WTC11 (cell line): Measurements from ENCODE around the gene COL6A5. TPM values are rescaled to one million over a fixed set of nuclear protein-coding genes. Genes with fewer than 3 reads are reported as not detected.
A peak's percentile ranks its signal among the peaks of the same experiment; 100 is the strongest.

Source experiments
- ATAC-seq: fragments of 200-7000 bp; cut with Tn5 transposase; 2 replicates; pipeline ENCODE4 v1.10.0; 2021; ENCODE audit warnings: mild to moderate bottlenecking, moderate library complexity
- CTCF ChIA-PET: fragments of 300-600 bp; sonication (Branson Sonifier 250); formaldehyde crosslinking; loops from one replicate; lab custom pipeline; 2021; ENCODE audit warnings: antibody characterized with exemption; lab: Charles Lee
- POLR2A ChIA-PET: fragments of 350-600 bp; sonication (Branson Sonifier 250); formaldehyde crosslinking; loops from one replicate; lab custom pipeline; 2021; ENCODE audit warnings: antibody characterized with exemption; lab: Charles Lee
- DNase-seq: peaks from one replicate; pipeline ENCODE4 v3.0.0; 2021; ENCODE audit warnings: low spot score
- H3K27ac Mint-ChIP-seq: 2 replicates; pipeline ENCODE4 v1.8.0; 2021; ENCODE audit warnings: mixed read lengths
- H3K27me3 Mint-ChIP-seq: 2 replicates; pipeline ENCODE4 v1.8.0; 2021; ENCODE audit warnings: low read depth, mild to moderate bottlenecking, moderate library complexity, mixed read lengths
- H3K36me3 Mint-ChIP-seq: 2 replicates; pipeline ENCODE4 v1.8.0; 2021; ENCODE audit warnings: mixed read lengths
- H3K4me1 Mint-ChIP-seq: 2 replicates; pipeline ENCODE4 v1.8.0; 2022; ENCODE audit warnings: mixed read lengths
- H3K4me3 Mint-ChIP-seq: 2 replicates; pipeline ENCODE4 v1.8.0; 2021; ENCODE audit warnings: mild to moderate bottlenecking, moderate library complexity, mixed read lengths
- H3K9me3 Mint-ChIP-seq: 2 replicates; pipeline ENCODE4 v1.8.0; 2021; ENCODE audit warnings: mixed read lengths
- AR ChIP-seq: fragments of 250-450 bp; sonication (Bioruptor Pico); IDR thresholded peaks from 2 replicates; pipeline ENCODE4 v1.9.0; 2021; ENCODE audit warnings: mild to moderate bottlenecking
- ATF6 ChIP-seq: sonication (generic); formaldehyde crosslinking; IDR thresholded peaks from 2 replicates; pipeline ENCODE4 v1.8.1; 2023; ENCODE audit warnings: mild to moderate bottlenecking, missing genetic modification reagents
- CREB1 ChIP-seq: sonication (generic); formaldehyde crosslinking; IDR thresholded peaks from 2 replicates; pipeline ENCODE4 v1.8.0; 2023; ENCODE audit warnings: mild to moderate bottlenecking, missing genetic modification reagents
- E2F5 ChIP-seq: sonication (generic); formaldehyde crosslinking; IDR thresholded peaks from 2 replicates; pipeline ENCODE4 v1.8.1; 2022; ENCODE audit warnings: mild to moderate bottlenecking, moderate library complexity, missing genetic modification reagents
- ELF4 ChIP-seq: sonication (generic); formaldehyde crosslinking; IDR thresholded peaks from 2 replicates; pipeline ENCODE4 v1.8.1; 2022; ENCODE audit warnings: low read depth, mild to moderate bottlenecking, moderate library complexity, missing genetic modification reagents
- ERG ChIP-seq: fragments of 250-450 bp; sonication (Bioruptor Pico); IDR thresholded peaks from 2 replicates; pipeline ENCODE4 v1.8.0; 2021; ENCODE audit warnings: mild to moderate bottlenecking
- ESRRA ChIP-seq: sonication (generic); formaldehyde crosslinking; IDR thresholded peaks from 2 replicates; pipeline ENCODE4 v1.8.1; 2022; ENCODE audit warnings: mild to moderate bottlenecking, missing genetic modification reagents, borderline replicate concordance
- FOXP1 ChIP-seq: sonication (generic); formaldehyde crosslinking; IDR thresholded peaks from 2 replicates; pipeline ENCODE4 v1.8.0; 2022; ENCODE audit warnings: missing genetic modification reagents, mild to moderate bottlenecking, moderate library complexity, borderline replicate concordance
- GABPB1 ChIP-seq: sonication (generic); formaldehyde crosslinking; IDR thresholded peaks from 2 replicates; pipeline ENCODE4 v1.8.1; 2023; ENCODE audit warnings: mild to moderate bottlenecking, missing genetic modification reagents
- HMGA2 ChIP-seq: fragments of 250-450 bp; sonication (Bioruptor Pico); IDR thresholded peaks from 2 replicates; pipeline ENCODE4 v1.4.0; 2021; ENCODE audit warnings: mild to moderate bottlenecking, moderate library complexity
- NR2C2 ChIP-seq: sonication (generic); formaldehyde crosslinking; IDR thresholded peaks from 2 replicates; pipeline ENCODE4 v1.8.0; 2022; ENCODE audit warnings: mild to moderate bottlenecking, missing genetic modification reagents
- PRDM15 ChIP-seq: sonication (generic); formaldehyde crosslinking; IDR thresholded peaks from 2 replicates; pipeline ENCODE4 v1.8.0; 2022; ENCODE audit warnings: missing genetic modification reagents
- TCF7 ChIP-seq: sonication (generic); formaldehyde crosslinking; IDR thresholded peaks from 2 replicates; pipeline ENCODE4 v1.8.0; 2022; ENCODE audit warnings: mild to moderate bottlenecking, low read depth, missing genetic modification reagents, moderate library complexity
- USF1 ChIP-seq: sonication (generic); formaldehyde crosslinking; IDR thresholded peaks from 2 replicates; pipeline ENCODE4 v1.8.0; 2022; ENCODE audit warnings: mild to moderate bottlenecking, missing genetic modification reagents
- ZBTB21 ChIP-seq: sonication (generic); formaldehyde crosslinking; IDR thresholded peaks from 2 replicates; pipeline ENCODE4 v1.8.1; 2023; ENCODE audit warnings: mild to moderate bottlenecking, missing genetic modification reagents, borderline replicate concordance
- ZNF219 ChIP-seq: sonication (generic); formaldehyde crosslinking; IDR thresholded peaks from 2 replicates; pipeline ENCODE4 v1.8.0; 2023; ENCODE audit warnings: missing genetic modification reagents, mild to moderate bottlenecking, borderline replicate concordance
- ZNF317 ChIP-seq: sonication (generic); formaldehyde crosslinking; IDR thresholded peaks from 2 replicates; pipeline ENCODE4 v1.8.1; 2023; ENCODE audit warnings: low read depth, mild to moderate bottlenecking, moderate library complexity, missing genetic modification reagents, borderline replicate concordance
- ZNF512 ChIP-seq: sonication (generic); formaldehyde crosslinking; IDR thresholded peaks from 2 replicates; pipeline ENCODE4 v1.8.1; 2022; ENCODE audit warnings: missing genetic modification reagents, borderline replicate concordance
- total RNA-seq: library from RNA; stranded (reverse); gene quantifications from 3 replicates; pipeline ENCODE4 v1.2.3, GENCODE V29; 2021

Gene COL6A5
- total RNA-seq, 1 experiment from 2014 or later: not detected

GRCh38 chr3:130354430-130354829 lies 9.0 kb downstream of the COL6A5 start:
- H3K36me3 Mint-ChIP-seq: no peaks in the 10 kb centered on the region
- no peak overlapping the region for H3K4me3 Mint-ChIP-seq
- H3K4me1 Mint-ChIP-seq: no peaks in the 10 kb centered on the region
- peak; percentile 61 for ATAC-seq
- DNase-seq: no peak
- CTCF ChIA-PET: no interaction called here
- TF ChIP-seq ATF6 (CRISPR knock-in tag) (no peak), ERG (CRISPR knock-in tag) (no peak), HMGA2 (CRISPR knock-in tag) (no peak), ZNF512 (CRISPR knock-in tag) (no peak), USF1 (CRISPR knock-in tag) (no peak), AR (CRISPR knock-in tag) (no peak), ZNF219 (CRISPR knock-in tag) (no peak), FOXP1 (CRISPR knock-in tag) (no peak), ZNF317 (no peak), PRDM15 (CRISPR knock-in tag) (no peak), GABPB1 (no peak), NR2C2 (no peak), ELF4 (CRISPR knock-in tag) (no peak)
- POLR2A ChIA-PET: no interaction called here
- no peak overlapping the region for H3K27ac Mint-ChIP-seq
- H3K27me3 Mint-ChIP-seq: no peaks in the 10 kb centered on the region
- H3K9me3 Mint-ChIP-seq: 0 out of 2 replicates have a peak, but pooled peaks cover 3% of the 10 kb centered on the region

- no peaks in the 10 kb centered on the region; the same call in 1 of the 2 replicates for H3K27me3 Mint-ChIP-seq
- H3K9me3 Mint-ChIP-seq: peaks cover 19% of the 10 kb centered on the region
- CTCF ChIA-PET: no interaction called here
- DNase-seq (no peak), ATAC-seq (no peak)
- H3K4me1 Mint-ChIP-seq: no peaks in the 10 kb centered on the region
- H3K36me3 Mint-ChIP-seq: no peaks in the 10 kb centered on the region
- H3K4me3 Mint-ChIP-seq: no peak overlapping the region
- POLR2A ChIA-PET: no interaction called here
- H3K27ac Mint-ChIP-seq: no peak overlapping the region
- TF ChIP-seq CREB1 (CRISPR knock-in tag): no peak
- TF ChIP-seq TCF7 (CRISPR knock-in tag): no peak
- TF ChIP-seq E2F5: no peak
- TF ChIP-seq ESRRA: no peak
- TF ChIP-seq PRDM15 (CRISPR knock-in tag): no peak
- no peak for TF ChIP-seq ZBTB21
These were observed 28.6 kb downstream of the COL6A5 start for GRCh38 chr3:130374033-130374432.
